Left lobe of liver (tissue), 2 donors: ENCODE measurements around the gene MANBA. TPM values are rescaled to one million over a fixed set of nuclear protein-coding genes. Genes with fewer than 3 reads are reported as not detected.

Source experiments
- ATAC-seq: fragments of 200-7000 bp; cut with Tn5 transposase; one replicate; pipeline ENCODE4 v1.9.1; 2020; ENCODE audit warnings: mild to moderate bottlenecking, moderate library complexity
- DNase-seq: peaks from one replicate; pipeline ENCODE4 v3.0.0-alpha.2; 2020; ENCODE audit warnings: low spot score
- total RNA-seq: library from RNA; stranded (reverse); gene quantifications from one replicate; pipeline ENCODE4 v1.2.1, GENCODE V29; 2021
- donor health status: DM: no; HTN: no; CAD: no; lungs with moderate emphysema.
- donor health status: DM: no; HTN: yes; CAD: no.

Gene MANBA
- total RNA-seq, 1 donor from 2014 or later = 10.6 TPM

- DNase-seq = no peak
- no peak for ATAC-seq
Observed at GRCh38 chr4:102684610-102685052, 76.1 kb downstream of the MANBA start.

DNA sequence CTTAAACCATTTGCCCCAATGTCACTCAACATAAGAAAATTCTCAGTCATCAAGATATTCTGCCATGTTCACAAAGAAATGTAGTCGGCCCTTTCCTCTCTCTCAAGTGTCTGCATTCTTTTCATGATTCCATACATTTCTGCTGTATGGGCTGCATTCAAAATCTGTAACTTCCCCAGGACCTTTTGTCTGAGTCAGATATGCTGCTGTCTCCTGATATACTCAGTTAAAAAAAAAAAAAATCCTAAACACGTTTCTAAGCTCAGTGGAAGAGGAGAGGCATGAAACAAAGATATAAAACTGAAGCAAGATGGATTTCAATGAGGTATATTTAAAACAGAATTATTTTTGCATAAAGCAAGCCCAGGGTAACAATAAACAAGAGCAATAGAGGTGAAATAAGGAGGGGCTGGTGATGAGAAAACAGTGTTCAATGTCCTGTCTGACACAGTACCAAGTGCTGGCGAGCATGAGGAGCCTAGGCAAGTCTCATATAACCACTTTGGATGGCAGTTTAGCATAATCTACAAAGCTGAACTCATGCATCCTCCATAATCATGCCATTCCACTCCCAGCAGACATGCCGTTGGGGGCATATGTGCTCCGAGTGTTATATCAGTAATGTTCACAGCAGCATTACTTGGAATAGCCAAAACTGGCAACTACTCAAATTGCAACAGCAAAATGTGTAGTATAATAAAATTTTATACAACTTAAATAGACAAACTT is 76.7 kb downstream of the MANBA start:
- ATAC-seq (no peak), DNase-seq (no peak)

GRCh38 chr4:102678695-102679335 is 82.0 kb downstream of the MANBA start:
- ATAC-seq = no peak
- DNase-seq = no peak

- ATAC-seq (no peak), DNase-seq (no peak)
Observed at GRCh38 chr4:102678107-102678506, 82.7 kb downstream of the MANBA start.

DNA sequence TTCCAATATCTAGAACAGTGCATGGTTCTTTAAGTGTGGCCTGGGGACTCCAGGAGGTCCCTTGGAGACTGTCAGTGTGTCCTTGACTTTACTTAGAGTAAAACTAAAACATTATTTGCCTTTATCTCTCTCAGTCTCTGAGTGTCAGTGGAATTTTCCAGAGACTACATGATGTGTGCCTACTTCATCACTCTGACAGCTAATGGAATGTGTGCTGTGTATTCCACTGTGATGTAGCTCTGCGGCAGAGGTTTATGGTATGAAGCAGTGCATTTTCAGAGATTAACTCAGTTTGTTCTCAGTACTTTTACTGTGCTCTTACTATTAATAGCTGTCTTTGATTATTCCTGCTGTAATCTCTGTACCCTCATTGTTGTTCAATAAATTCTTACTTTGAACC is 85.6 kb downstream of the MANBA start:
- ATAC-seq = no peak
- no peak for DNase-seq

GRCh38 chr4:102667001-102667400 is 93.8 kb downstream of the MANBA start:
- ATAC-seq (no peak), DNase-seq (no peak)

GRCh38 chr4:102665527-102665926 is 95.2 kb downstream of the MANBA start:
- no peak for DNase-seq

DNA sequence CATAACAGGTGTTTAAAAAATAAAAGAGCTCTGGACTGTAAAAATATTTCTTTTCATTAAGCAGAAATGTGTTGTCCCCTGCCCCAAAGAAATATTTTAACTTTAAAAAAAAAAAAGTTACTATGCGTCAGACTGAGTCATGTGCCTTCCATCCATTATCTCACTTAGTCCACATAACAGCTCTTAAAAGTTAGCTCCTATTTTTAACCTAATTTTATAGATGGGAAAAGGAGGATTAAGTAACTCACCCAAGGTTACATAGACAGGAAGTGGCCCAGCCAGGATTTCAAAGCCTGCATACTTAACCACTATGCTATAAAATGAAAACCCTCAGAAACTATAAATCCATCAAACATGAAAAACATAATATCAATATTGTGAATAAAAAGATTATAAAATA is 97.7 kb downstream of the MANBA start:
- DNase-seq = no peak
- no peak for ATAC-seq

More at GRCh38 chr4:102665527-102665926, 95.2 kb downstream of the MANBA start:
- ATAC-seq = no peak

DNA sequence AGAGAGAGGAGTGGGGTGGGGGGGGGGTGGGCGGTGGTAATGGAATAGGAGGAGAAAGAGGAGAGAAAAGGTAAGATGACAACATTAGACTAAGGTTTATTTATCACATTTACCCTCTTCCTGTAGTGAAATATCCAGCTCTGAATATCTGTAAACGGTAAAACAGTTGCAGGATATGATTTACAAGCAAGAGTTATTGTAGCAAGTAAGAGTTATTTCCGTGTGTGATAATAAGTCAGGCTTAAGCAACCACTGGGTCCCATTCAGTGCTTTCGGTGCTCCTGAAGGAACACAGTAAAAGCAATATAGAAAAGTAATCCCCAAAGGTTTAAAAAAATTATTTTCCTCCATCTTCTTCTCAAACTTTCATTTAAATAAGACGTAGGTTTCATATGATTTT is 103.6 kb downstream of the MANBA start:
- no peak for DNase-seq
- no peak for ATAC-seq

DNA sequence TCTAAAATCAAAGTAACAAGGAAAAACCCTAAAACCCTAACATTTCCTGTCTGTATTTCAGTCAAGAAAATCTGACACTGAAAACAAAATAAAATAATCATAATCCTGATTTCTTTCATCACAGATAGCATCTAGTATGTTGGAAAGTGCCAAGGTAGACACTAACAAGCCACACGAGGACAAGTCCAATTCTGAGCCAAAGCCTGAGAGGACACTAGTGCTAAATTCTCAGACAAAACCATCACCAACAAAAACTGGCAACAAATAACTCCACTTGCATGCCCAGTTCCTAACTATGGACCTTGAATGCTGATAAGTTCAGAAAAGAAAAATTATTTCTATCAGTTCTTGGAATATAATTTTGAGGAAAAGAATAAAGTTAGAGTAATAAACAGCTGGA is 113.7 kb downstream of the MANBA start:
- ATAC-seq (no peak), DNase-seq (no peak)

- no peak for ATAC-seq
- no peak for DNase-seq
Observed at GRCh38 chr4:102642631-102643298, 118.0 kb downstream of the MANBA start.

GRCh38 chr4:102641793-102642192 is 119.0 kb downstream of the MANBA start:
- no peak for ATAC-seq
- no peak for DNase-seq

DNA sequence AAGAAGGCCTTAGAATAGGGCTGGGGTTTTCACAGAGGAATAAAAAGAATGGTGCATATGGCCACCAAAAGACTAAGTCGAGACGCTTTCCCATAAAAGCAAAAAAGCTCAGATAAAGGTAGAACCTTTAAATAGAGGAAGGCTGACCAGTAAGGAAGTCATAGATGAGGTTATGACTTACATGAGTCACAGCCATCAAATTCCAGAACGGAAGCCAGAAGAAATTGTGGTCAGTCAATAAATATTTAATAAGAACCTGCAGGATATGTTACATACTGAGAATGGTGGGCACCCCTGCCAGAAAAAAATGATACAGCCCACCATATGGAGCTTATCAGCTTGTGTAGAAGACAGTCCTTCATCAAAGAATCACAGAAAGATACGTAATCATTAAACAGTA is 120.1 kb downstream of the MANBA start:
- DNase-seq = no peak
- no peak for ATAC-seq

GRCh38 chr4:102639598-102639997 is 121.2 kb downstream of the MANBA start:
- DNase-seq (no peak), ATAC-seq (no peak)

GRCh38 chr4:102638621-102639020 is 122.1 kb downstream of the MANBA start:
- ATAC-seq (no peak), DNase-seq (no peak)

DNA sequence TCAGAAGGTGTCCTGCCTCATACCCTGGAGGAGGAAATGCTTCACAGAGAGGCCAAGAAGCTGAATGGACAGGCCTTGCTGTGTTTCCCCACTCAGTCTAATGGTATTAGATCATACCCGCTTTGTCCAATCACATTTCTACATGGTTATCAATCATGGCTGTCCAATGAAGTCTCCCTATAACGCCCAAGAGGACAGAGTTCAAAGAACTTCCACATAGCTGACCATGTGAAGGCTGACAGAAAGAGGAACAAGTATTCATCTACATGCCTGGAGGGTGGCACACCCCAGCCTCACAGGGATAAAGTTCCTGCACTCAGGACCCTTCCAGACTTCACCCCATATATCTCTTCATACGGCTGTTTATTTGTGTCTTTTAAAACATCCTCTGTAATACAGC is 123.4 kb downstream of the MANBA start:
- no peak for DNase-seq
- ATAC-seq = no peak

DNA sequence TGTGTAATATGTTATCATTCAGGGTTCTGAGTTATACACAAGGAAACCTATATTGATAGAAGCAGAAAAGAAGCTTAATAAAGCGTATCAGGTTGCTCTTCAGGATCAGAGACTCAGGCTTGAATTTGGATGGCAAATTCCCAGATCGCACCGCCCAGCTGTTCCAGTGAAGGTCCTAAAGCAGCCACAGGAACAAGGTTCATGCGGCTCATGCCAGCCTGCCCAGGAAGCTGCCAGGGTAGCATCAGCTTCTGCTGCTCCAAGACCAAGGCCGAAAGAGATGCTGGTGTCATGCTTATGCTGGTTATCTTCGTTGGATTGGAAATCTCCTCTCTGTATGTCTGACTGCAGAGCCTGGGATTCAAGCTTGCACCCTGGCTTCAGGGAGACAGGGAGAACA is 127.7 kb downstream of the MANBA start:
- DNase-seq = peak; percentile 62
- peak; percentile 93 for ATAC-seq

DNA sequence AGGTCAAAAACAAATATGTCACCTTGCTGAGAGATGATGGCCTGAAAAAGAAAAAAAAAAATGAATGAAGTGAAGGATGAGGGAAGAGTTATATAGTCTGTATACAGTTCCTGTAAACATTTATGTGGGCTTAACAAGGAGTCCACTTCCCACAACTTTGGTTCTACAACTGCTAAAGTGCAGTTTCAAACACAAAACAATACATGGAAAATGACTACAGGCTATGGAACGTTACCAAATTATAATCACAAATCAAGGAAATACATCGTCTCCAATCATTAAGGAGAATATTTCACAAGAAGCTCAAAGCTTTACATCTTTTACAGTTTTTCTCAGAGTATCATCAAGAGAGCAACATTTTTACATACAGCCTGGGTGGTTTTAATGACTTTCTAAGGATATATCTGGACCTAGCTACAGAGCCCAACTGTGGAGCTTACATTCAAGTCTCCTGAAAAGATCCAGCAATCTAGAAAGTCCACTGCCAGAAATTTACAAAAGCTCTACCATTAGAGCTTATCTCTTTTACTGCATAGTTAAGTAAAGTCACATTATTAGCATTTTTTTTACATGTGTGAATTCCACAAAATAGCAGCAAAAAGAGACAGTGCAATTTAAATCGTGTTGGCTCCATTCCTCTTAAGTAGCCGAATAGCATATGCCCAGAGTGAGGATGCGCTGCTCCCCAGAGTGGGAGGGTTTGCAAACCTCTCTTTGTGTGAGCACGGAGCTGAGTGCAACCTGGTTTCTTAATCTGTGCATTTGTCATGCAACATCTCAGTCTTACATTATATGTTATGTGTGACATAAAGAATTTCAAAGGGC is 128.3 kb downstream of the MANBA start:
- DNase-seq = no peak
- no peak for ATAC-seq

- ATAC-seq (peak; percentile 75), DNase-seq (no peak)
Observed at GRCh38 chr4:102631616-102632015, 129.2 kb downstream of the MANBA start.

DNA sequence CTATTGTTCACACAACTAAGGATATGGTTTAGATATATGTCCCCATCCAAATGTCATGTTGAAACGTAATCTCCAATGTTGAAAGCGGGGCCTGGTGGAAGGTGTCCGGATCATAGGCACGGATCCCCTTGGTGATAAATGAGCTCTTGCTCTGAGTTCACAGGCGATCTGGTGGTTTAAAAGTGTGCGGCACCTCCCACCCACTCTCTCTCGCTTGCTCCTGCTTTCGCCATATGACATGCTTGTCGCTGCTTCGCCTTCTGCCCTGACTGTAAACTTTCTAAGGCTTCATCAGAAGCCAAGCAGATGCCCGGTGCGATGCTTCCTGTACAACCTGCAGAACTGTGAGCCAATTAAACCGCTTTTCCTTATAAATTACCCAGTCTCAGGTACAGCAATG is 131.1 kb downstream of the MANBA start:
- no peak for ATAC-seq
- DNase-seq = no peak

DNA sequence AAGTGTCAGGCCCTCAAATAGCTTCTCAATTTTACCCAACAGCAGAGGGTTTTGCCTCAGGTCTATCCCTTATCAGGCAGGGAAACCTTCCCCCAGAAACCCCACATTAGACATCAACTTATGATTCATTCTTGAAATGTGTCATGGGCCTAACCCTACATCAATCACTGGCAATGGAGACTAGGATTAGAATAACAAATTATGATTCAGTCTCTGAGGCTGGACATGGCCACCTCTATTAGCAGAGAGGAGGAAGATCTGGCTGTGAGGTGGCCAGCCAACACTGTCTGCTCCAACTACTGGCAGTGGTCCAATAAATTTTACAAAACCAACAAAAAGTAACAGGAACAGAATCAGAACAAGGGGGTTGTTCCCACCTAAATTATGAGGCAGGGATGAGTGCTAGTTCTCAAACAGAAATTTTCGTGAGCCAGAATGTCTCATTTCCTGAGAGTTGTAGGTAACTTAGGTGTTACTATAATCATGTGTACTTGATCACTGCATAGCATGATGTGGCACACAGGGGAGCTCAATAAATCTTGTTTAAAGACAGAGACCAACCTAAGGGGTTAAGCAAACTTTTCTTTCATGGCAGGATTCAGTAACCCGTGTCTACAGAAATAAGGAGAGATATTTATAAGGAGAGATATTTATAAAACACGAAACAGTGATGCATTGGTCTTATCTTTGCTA is 132.8 kb downstream of the MANBA start:
- ATAC-seq = peak; percentile 36
- DNase-seq = no peak
